AG08395 (cell line): Measurements from ENCODE around the gene PGP.

Source experiments
- DNase-seq: peaks from one replicate; pipeline ENCODE4 v3.0.0; 2012; ENCODE audit warnings: mixed read lengths, low spot score

Gene PGP

GRCh38 chr16:2163211-2163881, 51.3 kb downstream of the PGP start:
- DNase-seq, result no peak

DNA sequence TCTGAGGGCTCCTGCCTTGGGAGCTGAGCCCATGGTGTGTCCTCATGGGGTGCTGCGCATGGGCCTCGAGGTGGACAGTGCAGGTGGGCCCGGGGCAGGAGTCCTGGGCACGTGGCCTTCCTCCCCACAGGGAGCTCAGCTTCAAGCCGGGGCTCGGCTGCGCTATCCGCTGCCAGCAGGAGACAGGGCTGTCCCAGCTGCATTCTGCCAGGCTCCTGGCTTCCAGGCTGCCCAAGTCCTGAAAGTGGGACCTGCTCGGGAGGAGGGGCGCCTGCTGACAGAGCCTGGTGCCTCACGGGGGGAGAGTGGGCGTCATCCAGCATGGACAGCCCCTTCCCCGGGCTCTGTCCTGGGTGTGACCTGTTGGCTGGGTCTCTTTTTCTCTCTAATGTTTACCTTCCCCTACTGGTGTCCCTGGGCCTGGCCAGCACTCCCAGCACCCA, 51.9 kb downstream of the PGP start:
- DNase-seq, result no peak

DNA sequence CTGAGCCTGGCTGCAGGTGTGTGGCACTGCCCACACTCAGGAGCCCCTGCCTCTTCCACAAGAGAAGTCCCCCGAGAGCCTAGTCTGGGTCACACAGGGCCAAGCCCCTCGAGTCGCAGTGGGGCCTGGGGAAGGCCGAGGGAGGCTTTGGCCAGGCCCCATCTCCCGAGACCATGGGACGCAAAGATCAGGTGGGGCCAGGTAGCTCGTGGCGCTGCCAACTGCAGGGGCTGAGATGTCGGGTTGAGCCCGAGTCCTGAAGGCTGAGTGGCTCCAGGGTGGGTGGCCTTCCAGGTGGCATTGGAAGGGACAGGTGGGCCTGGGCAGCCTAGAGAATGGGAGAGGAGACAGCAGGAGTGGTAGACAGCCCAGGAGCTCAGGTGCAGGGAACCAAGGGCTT, 52.7 kb downstream of the PGP start:
- DNase-seq, result no peak
